NCI-H510A (cell line): ENCODE results near the gene GLS.
"Not testable (repeated sequence)": the region's sequence is repeated elsewhere in the genome, so short reads cannot be mapped to it uniquely, and the experiment has no call there.

Experiments
- DNase-seq: peaks from one replicate; lab custom pipeline; 2025; lab: John Stamatoyannopoulos, UW

Gene GLS

DNA sequence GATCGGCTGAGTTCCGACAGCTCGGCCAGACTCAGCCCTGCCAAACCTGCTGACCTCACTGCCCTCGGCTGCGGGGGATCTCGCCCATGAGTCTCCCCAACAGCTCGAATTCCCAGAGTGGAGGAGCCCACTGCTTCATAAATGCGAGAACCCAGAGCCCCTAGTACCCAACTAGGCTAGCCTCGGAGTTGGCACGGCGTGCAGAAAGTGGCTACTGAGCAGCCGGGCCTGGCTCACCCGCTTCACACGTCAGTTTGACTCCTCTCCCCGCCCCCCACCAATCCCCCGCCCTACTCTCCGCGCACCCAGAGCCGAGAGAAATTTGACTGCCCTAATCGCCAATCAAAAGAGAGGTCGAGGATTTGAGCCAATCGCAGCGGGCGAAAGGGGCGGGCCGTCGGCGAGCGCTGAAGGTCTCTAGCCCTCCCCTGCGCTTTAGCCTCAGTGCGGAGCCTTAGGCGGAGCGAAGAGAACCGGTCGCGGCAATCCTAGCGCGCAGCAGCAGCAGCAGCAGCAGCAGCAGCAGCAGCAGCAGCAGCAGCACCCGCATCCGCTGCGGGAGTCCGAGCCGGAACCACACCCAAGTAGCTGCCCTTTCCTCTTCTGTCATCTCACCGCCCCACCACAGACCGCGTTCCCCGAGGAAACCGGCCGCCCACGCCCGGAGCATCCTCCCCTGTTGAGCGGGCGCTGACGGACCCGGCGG is at the start of gene GLS:
Gene GLS (plus strand): TSS at position 444 of the 706 bp plus-strand sequence. CDS start 264 bp downstream, outside the sequence.
- peak; percentile 94 for DNase-seq

DNA sequence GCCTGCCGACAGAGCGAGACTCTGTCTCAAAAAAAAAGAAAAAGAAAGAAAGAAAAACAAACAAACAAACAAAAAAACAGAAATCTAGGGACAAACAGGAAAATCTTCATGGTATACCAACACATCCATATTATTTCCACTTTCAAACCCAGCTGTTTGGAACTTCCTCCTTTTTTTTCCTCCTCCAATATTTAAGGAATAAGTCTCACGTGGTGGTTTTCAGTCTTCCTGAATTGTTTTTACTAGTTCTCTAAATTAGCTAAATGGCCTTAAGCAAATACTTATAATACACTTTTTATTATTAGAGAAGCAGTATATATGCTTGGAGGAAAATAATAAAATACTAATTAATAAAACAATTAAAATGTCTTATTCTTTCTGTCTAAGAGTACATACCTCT is 48.7 kb upstream of the GLS start:
- DNase-seq: no peak

DNA sequence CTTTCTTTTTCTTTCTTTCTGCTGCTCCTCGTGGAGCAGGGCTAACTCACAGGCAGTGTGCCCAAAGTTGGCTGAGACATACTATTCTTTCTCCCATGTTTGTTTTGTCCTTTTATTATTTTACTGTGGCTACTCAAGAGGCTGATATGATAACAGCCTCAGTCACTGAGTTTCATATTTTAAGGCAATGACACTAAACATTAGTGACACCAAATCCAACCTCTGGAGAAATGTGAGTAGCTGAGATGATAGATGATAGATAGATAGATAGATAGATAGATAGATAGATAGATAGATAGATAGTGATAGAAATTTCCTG is 45.8 kb upstream of the GLS start:
- no peak for DNase-seq

DNA sequence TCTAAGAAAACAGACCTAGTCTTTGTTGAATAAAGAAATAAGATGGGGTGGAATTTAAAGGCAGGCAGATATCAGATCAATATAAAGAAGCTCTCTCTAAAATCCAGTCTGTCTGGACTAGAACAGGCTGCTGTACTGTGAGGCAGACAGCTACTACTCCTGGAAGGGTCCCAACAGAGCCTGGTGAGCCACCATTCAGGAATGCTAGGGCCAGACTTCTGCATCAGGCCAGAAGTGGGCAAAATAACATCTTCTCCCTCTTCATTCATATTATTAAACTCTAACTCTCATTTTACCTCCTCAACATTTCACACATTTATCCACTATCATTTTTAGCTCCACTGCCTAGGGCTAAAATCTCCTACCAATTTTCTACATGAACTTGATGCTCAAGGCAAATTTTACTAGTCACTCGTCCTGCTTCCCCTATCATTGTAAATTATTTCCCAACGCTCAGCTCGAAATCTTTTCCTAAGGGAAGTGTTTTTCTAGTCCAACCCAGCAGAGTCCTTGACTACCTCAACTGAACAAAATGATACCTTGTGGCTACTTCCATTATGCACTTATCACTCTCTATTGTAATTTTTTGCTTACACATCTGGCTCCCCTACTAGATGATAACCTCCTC is 45.2 kb upstream of the GLS start:
- no peak for DNase-seq

DNA sequence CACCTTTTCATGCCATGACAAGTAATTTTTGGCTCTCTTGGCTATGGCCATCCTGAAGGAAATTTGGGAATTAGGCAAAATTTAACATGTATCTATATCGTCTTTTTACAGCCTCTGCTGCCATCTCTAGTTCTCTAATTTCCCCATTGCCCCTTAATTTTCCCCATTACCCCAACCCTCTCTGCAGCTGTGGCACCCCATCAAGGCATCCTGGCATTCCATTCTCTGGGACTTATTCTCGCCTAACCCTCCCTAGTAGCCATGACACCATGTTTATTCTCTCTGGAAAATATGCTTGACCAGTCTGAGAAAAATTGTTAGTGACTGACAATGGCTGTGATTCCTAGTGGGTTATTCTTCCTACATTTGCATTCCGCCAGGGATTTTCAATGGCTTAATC is 43.9 kb upstream of the GLS start:
- no peak for DNase-seq

DNA sequence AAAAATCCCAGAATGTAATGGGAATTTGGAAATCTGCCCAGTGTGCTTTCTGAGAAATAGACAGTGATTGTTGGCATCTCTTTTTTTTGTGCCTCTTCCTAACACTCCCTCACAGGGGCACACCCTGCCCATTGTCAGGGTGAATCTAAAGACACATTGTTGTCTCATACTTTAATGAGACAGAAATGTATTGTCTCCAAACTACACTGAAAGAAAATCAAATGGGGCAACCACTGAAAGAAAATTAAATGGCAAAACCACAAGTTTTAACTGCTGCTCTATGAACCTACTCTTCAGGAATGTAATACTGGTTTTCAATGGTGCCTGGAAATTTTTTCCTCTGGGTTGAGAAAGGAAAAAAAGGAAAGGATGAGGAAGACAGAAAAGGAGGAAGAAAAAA is 43.2 kb upstream of the GLS start:
- no peak for DNase-seq

DNA sequence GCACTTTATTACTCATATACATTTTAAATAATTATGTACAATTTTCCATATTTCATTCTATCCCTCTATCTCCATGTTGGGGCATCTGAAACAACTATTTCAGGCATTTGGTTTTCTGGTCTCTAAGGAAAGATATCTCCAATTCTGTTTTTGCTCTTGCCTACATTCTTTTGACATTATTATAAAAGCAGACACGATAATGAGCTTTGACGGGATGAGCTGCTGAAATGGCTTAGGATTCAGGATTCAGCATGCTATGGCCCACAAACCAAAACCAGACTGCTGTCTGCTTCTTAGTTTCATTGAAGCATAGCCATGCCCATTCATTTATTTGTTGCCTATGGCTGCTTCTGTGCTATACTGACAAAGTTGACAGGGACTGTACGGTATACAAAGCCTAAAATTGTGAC is 42.7 kb upstream of the GLS start:
- no peak for DNase-seq

DNA sequence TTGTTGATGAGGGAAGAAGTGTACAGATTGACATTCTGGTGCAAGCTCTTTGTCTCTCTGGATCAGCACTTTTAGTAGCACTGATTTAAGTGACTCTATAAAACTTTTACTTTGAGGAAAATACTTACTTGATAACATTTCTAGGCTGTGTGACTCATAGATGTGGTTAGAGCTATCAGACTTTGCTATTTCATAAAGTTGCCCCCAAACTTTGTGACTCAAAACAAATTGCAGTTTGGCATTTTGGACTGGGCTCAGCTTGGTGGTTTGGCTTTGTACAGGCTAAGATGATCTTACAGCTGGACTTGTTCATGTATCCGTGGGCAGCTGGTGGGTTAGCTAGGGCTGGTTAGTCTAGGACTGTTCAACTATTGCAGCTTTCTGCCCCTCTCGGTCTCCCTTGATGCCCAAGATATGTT is 42.1 kb upstream of the GLS start:
- no peak for DNase-seq

DNA sequence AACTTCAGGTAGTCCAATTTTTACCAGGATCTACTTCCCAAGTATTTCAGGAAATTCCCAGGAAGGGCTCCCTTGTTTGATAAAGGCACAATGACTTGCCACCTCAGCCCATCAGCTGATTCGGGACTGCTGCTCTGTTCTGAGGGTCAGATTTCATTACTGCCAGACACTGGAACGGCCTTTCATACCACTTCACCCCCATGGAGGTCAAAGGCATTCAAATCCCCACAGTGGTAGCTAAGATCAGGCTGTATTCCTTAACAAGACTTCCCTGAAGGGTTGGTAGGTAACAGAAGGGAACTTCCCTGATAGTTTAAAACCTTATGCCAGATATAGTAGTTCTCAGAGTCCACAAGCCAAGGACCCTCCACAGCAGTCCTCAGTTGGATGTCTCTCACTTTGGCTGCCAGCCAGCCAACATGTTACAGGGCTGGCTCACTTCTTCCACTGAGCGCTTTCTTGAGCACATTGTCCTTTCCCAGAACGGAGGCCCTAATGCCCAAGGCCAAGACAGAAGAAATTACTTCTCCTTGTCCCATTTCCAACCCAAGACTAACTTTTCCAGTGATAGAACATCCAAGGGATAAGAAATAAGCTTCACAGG is 40.0 kb upstream of the GLS start:
- DNase-seq: no peak

DNA sequence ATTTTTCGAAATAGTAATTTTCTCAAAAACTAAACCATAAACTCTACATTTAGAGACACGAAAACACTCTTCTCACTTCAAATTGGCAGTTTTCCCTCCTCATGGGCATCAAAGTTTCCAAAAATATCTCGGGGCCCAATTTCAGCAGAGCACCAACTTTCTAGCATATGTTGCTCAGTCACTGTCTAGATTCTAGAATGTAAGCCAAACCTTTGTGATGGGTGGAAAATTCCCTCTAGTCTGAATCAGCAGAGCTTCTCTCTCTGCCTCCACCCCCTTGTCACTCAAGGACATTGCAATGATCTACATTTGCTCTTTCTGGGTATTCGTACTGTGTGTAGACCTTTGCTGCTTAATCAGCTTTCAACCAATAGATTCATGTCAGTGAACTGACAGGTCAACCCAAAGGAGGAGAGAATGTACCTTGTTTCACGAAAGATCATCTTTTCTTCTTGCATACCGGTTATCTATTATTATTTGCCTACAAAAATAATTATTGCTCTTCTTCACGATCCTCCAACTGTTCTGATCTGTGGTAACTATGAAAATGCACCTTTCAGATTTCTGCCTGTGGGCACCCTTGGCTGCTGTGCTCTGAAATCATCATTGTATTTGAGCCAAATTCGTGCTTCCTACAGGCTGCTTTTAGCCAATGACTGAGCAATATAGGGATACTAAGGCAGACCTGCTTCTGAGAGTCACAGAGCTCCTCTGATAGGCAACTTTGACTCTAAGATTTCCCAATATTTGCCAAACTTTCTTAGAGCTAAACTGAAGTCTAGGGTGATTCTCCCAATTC is 38.7 kb upstream of the GLS start:
- no peak for DNase-seq

DNA sequence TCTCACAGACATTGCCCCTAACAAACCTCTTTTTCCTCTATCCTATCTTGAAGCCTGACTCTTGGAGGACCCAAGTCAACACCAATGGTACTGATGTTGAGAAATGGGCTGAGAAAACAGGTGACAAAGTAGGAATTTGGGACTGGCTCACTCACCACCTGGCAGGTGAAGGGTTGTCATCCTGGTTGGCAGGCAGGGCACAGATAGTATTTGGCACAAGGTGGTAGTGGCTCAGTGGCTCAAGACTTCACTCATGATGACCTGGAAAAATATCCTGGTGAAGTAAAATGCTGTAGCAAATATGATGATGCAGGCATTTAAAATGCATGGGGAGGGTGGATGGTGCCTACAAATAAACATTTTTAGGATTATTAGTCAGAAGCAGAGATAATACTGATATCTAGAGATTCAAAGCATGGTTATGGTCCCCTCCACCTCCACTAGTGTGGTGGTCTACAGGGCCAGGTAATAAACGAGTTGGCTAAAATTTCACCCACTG is 38.0 kb upstream of the GLS start:
- no peak for DNase-seq

DNA sequence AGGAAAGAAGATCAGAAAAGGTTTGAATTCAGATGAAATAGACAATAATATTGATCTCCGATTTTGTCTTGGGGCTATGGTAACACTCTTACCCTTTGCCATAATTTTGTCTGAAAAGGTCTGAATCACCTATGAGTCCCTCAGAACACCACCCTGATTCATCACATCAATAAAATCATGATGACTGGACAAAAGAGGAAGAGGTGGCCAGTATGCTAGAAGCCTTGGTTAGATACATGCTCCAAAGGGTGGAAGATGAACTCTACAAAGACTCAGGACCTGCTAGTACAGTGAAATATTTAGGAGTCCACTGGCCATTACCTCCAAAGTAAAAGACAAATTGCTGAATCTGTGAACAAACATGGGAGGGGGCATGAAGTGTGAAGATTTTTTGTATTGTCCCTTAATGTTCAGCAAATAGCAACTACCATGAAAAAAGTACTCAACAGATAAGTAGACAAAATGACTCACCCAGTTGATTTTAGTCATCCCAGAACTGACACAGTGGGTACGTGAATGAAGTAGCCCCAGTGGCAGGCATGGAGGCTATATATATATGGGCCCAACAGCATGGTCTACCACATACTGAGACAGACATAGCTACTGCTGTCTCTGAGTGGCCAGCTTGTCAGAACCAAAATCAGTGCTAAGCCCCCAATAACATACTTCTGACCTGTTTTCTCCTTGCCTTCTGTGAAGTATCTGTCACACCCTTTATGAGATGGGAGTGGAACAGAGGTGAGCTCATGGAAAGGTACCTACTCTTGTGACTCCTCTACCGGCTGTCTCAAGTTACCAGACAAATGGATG is 36.5 kb upstream of the GLS start:
- no peak for DNase-seq

DNA sequence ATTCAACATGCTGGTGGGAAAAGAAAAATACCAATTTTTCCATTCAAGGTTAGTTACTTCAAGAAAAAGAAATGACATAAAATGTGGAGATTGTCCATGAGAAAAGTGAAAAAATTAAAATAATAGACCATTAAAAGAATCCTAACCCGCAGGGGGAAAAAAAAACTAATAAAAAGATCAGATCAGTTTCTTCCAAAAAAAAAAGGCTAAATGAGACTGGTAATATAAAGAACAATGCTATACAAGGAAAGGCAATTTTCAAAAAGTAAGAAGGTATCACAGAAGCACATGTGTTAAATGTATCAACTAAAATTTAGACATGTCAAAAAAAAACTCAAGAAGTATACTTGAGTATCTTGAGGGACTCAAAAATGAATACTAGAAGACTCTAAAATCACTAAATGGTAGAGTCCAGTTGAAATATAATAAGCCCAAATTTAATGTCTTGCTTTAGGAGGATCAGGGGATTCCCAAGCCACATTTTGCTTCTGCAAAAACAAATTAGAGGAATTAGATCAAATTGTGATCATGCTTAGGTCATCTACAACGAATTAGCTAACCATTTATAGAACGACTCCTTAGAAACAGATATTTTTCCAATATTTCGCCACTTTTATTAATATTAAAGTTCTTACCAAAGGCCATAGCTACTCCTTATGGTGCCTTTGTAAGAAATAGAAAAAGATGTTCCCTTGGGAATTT is 35.8 kb upstream of the GLS start:
- no peak for DNase-seq

DNA sequence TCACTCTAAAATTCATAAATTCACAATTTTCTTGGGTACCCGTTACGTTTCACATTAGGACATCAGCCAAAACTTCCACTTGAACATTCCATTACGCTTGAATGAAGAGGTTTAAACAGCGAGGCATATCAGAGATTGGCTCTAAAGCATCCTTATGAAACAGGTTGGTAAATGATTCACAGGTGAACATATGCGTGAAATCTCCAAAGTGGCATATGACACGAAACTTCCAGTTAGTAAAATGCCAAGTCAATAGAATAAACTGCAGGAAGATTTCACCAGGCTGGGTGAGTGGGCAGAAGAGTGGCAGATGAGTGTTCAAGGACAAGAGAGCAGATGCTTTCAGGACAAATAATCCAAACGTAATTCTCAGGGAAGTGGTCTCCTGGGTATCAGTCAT is 33.9 kb upstream of the GLS start:
- no peak for DNase-seq

DNA sequence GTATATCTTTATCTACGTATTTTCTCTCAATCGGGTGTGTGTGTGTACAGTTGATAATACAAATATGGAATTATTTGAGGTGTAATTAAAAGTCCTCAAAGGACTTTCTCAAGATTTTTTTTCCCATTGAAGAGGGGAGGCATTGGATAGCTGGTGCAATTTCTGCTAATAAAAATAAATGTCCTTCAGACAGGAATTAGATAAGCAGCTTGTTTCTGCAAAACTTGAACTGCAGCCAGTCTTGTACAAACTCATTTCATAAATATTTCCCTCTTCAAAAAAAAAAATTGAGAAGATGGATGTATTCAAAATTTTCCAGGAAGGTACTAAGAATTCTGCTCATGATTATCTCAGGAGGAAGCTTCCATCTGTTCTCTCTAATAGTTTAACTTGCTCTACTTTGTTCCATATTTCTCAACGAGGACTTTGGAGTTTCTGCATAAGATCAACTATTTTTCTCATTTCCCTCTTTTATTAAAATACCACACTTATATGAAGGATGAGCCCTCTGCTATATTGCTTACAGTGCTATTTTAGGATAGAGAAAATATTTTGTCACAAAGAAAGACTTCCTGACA is 33.0 kb upstream of the GLS start:
- DNase-seq: no peak

DNA sequence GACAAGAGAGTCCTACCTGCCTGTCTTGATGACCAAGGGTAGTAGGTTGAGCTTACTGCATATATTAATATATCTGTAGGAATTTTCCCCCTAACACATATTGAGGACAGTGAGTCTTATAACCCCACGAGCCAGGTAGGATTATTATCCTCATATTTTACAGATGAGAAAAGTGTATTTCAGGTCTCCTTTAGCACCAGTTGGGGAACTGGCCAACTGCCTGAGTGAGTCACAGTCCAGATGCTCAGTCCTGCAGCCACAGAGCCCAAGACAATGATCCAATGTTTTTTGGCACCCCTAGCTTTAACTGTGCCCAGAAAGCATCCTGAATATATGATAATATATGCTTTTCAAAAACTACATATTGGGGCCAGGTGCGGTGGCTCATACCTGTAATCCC is 30.8 kb upstream of the GLS start:
- no peak for DNase-seq

DNA sequence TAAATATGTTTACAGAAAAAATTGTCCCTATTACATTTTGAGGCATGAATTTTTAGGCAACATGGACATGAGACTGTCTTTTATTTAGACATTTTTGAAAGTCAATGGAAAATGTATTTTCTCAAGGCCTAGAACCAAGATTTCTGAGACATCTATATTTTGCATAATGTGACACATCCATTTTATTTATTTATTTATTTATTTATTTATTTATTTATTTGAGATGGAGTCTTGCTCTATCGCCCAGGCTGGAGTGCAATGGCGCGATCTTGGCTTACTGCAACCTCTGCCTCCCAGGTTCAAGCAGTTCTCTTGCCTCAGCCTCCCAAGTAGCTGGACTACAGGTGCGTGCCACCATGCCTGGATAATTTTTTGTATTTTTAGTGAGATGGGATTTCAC is 27.6 kb upstream of the GLS start:
- not testable (repeated sequence) for DNase-seq

DNA sequence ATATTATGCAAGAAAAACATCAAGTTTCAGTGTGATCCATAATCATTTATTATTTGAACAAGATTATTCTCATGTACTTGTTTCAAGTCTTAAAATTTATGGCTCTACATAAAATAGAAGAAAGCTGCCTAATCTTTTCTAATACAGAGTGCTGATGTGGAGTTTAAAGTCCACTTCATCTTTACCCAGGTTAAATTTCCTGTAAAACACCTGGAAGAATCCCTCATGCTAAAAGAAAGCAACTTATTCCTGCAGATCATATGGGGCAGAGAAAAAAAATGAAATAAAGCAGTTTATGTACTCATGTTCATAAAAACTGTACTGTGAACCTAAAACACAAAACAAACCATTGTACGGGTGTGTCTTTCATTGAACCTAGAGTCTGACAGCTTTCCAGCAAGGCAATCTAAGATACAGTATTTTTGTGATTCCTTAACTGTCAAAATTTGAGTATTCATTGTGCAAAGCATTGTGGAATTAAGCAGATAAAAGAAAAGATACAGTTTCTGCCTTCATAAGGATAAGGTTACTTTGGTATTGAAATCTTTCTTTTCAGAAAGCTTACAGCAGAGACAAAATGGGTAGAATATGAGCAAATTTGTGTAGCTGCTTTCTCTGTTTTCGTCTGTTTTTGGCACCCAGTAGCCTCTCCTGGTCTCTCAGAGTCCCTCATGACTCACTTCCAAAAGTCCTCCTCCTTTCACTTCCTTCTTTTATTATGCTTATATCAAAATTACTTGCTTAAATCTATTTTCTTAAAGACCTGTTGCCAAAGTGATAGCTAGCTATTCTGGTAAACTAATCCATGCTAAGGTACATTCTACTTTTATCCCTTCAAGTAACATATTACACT is 26.9 kb upstream of the GLS start:
- no peak for DNase-seq

DNA sequence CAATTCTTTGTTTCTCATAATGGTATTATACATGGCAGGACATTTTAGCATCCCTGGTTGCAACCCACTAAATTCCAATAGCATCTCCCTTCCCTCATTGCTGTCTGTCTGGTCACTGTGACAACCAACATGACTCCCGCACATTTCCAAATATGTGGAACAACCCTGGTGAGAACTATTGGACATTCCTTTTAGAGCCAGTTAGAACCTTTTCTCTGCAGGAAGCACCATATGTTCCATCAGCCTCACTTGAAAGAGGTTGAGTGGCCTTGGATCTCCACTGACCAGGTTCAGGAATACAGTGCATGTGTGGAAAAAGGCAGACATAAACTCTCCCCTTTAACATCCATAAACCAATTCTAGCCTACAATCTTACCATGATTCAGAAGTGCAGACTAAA is 25.9 kb upstream of the GLS start:
- no peak for DNase-seq

DNA sequence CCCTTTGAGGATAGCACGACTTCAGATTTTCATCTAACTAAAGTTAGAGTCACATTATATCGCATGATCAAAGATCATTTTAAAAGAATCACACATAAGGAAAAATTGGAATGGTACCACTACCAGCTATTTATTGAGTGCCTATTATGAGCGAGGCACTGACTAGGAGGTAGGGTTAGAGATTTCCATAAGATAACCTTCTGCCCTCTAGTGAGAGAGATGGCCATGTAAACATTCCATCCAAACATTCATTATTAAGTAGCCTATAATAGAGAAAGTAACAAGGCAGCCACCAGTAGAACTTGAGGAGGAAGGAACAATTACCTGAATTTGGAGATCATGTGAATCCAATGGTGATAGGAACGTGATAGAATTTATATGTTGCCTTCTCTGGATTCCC is 25.4 kb upstream of the GLS start:
- no peak for DNase-seq
